Keratinocyte (primary cell): ENCODE results near the gene GRAPL.
"Not testable (repeated sequence)": the region's sequence is repeated elsewhere in the genome, so short reads cannot be mapped to it uniquely, and the experiment has no call there.

ENCODE experiments used
- CTCF ChIP-seq, 3 experiments: IDR thresholded peaks in 1 of 3; conservative IDR thresholded peaks in 1 of 3; optimal IDR thresholded peaks in 1 of 3; 2 replicates in 2 of 3; 3 replicates in 1 of 3; pipeline versions ENCODE3 to v1.5.1; 2011; ENCODE audit warnings: low read length in 3 of 3, mild to moderate bottlenecking in 3 of 3, moderate library complexity in 2 of 3, control low read depth in 1 of 3, inconsistent platforms in 1 of 3; ENCODE audit not compliant: insufficient read depth in 2 of 3; ENCODE audit errors: extremely low read depth in 1 of 3
- EZH2 ChIP-seq: IDR thresholded peaks from one replicate; pipeline ENCODE4 v1.6.1; 2012; ENCODE audit warnings: inconsistent platforms, mild to moderate bottlenecking, low read length, moderate library complexity

DNA sequence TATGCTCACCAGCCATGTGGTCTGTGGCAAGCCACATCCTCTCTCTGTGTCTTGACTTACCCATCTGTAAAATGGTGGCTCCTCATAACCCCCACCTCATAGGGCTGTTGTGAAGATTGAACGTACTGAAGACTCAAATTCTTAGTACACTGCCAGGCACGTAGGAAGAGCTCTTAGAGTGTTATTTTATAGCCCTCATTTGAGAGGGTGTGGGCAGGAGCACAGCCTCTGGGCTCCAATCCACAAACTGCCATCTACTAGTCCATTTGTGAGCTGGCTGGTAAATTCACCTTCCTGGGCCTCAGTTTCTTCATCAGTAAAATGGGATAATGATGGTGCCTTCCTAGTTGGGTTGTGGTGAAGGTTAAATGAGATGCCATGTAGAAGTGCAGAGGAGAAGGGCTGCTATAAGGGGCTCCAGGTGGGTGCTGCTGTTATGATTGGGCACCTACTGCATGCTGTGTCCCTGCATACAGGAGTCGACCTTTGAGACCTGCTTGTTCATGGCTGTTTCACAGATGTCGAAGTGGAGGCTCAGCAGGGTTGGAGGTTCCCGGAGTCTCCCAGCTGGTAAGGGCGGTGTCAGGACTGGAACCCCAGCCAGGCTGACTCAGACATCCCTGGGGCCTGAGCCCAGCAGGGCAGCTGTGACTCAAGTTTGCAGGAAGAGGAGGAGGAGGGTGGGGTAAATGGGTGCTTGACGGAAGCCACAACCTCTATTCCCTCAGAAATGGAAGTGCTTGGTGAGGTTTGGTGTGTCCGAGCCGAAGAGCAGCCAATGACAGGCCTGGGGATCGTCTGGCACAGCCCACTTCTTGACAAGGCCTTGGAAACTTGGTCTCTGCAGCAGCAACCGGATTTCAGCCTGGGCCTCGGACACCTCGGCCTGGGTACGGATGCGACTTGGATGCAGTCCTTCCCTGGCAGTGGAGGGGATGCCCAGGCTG lies 34.4 kb upstream of the GRAPL start:
- not testable (repeated sequence) for TF ChIP-seq CTCF (optimal IDR thresholded peaks at IDR 0.05 in 1 of 3, IDR thresholded peaks at IDR 0.05 in 1 of 3, conservative IDR thresholded peaks at IDR 0.05 in 1 of 3; ENCODE audit: extremely low read depth in 1 of 3, insufficient read depth in 2 of 3, low read length in 3 of 3); EZH2
